Measurements from ENCODE around the gene EIF3L.

DNA sequence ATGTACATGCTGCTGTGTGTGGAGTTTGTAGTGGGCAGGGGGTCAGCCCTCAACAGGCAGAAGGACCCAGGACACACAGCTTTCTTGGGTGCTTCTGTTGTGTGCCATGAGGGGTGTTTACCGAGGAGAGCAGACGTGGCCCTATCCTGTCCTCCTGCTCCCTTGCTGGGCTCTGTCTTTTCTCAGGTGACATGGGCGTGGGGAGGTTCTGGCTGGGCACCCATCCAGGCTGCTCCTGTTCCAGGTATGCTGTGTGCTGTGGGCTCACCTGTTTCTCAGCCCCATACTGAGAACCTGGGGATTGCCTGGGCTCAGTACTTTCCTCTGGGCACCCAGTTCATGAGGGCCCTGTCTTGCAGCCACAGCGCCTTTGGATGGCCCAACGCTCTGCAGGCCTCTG is 80.2 kb downstream of the EIF3L start:
- TF ChIP-seq, protein P1, sequence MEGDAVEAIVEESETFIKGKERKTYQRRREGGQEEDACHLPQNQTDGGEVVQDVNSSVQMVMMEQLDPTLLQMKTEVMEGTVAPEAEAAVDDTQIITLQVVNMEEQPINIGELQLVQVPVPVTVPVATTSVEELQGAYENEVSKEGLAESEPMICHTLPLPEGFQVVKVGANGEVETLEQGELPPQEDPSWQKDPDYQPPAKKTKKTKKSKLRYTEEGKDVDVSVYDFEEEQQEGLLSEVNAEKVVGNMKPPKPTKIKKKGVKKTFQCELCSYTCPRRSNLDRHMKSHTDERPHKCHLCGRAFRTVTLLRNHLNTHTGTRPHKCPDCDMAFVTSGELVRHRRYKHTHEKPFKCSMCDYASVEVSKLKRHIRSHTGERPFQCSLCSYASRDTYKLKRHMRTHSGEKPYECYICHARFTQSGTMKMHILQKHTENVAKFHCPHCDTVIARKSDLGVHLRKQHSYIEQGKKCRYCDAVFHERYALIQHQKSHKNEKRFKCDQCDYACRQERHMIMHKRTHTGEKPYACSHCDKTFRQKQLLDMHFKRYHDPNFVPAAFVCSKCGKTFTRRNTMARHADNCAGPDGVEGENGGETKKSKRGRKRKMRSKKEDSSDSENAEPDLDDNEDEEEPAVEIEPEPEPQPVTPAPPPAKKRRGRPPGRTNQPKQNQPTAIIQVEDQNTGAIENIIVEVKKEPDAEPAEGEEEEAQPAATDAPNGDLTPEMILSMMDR (IDR thresholded peaks at IDR 0.05): no peak
- TF ChIP-seq POLR2A (IDR thresholded peaks at IDR 0.05): no peak
